LNCaP clone FGC (cell line): Measurements from ENCODE around the gene EFNA5.

Experiments used
- DNase-seq: peaks from one replicate; pipeline ENCODE4 v3.0.0-alpha.2; 2011; ENCODE audit warnings: low read depth
- H3K4me3 ChIP-seq: 2 replicates; pipeline ENCODE4 v1.5.1; 2011; ENCODE audit warnings: mild to moderate bottlenecking, low read depth, low read length, control low read depth
- CTCF ChIP-seq: IDR thresholded peaks from 2 replicates; pipeline ENCODE4 v1.5.1; 2012; ENCODE audit warnings: mild to moderate bottlenecking; ENCODE audit not compliant: control insufficient read depth, insufficient read depth; ENCODE audit errors: extremely low read depth

EFNA5 gene

DNA sequence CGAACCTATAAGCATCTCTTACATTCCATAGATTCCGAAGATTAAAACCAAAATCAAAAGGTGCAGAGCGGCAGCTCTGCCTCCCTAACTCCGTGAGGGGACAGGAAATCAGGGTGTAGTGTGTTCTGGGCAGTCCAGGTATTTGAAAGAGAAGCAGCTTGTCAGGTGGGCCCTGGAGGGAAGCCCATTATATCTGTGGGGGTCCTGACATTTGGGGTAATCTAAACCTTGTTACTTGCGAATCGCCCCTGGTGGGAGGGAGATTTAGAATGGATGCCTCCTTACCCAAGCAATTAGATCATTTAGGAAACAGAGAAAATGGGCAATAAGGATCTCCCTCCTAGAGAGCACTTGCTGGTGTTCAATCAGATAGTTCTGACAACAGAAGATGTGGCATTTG is 126.9 kb downstream of the EFNA5 start:
- H3K4me3 ChIP-seq, result no peak overlapping the region
- TF ChIP-seq CTCF, result no peak
- DNase-seq, result no peak

- no peak for TF ChIP-seq CTCF
- H3K4me3 ChIP-seq, result no peak overlapping the region
- DNase-seq, result peak; percentile 71
Observed at GRCh38 chr5:107542831-107543231, 127.9 kb downstream of the EFNA5 start.

DNA sequence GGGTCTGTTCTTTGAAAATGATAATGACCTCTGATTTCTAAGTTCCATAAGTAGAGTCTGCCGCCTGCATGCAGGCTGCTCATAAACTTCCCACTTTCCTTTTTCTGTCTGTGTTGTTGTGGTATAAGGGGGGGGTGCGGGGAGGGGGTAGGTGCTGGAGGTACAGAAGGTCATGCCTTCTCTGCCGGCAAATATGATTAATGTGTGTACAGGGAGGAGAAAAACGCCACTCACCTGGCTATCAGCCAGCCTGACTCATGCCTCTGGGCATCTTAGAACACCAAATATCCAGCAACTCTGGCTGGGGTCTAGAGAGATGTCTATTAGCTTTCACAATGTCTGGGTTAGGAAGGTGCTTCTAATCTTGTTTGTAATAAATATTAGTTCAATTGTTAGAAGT is 128.3 kb downstream of the EFNA5 start:
- H3K4me3 ChIP-seq, result no peak overlapping the region
- peak; percentile 74 for DNase-seq
- no peak for TF ChIP-seq CTCF

- no peak for DNase-seq
- TF ChIP-seq CTCF, result no peak
- no peak overlapping the region for H3K4me3 ChIP-seq
Observed at GRCh38 chr5:107541400-107541799, 129.3 kb downstream of the EFNA5 start.

- no peak overlapping the region for H3K4me3 ChIP-seq
- TF ChIP-seq CTCF, result no peak
- no peak for DNase-seq
Observed at GRCh38 chr5:107539726-107540330, 130.9 kb downstream of the EFNA5 start.

GRCh38 chr5:107538805-107539445 is 131.8 kb downstream of the EFNA5 start:
- no peak for TF ChIP-seq CTCF
- H3K4me3 ChIP-seq, result no peak overlapping the region
- DNase-seq, result no peak

GRCh38 chr5:107538331-107538730 is 132.4 kb downstream of the EFNA5 start:
- no peak for TF ChIP-seq CTCF
- H3K4me3 ChIP-seq, result no peak overlapping the region
- no peak for DNase-seq
